ENCODE measurements around the gene DLGAP5. TPM values are rescaled to one million over a fixed set of nuclear protein-coding genes. Genes with fewer than 3 reads are reported as not detected.

Gene DLGAP5
- total RNA-seq, 8 experiments from 2014 or later = 0.10 to 48.5 (median 2.7) TPM

Other genes starting within 250 kb of the DLGAP5 start
- gene WDHD1, start 164.5 kb downstream of the DLGAP5 start, total RNA-seq = 10 to 100 TPM in 3 of 8 experiments, 1 to 10 TPM in 5; 2.0 to 22.1 (median 8.6) TPM
- gene SOCS4, start 164.3 kb downstream of the DLGAP5 start, total RNA-seq = 10 to 100 TPM; 19.6 to 32.4 (median 23.8) TPM
- 10 to 100 TPM; 22.6 to 95.9 (median 42.7) TPM for gene MAPK1IP1L, start 139.9 kb downstream of the DLGAP5 start, total RNA-seq
- gene LGALS3, start 62.3 kb downstream of the DLGAP5 start, total RNA-seq = 10 to 100 TPM in 4 of 8 experiments, 1 to 10 TPM in 3, under 1 TPM in 1; 0.54 to 47.2 (median 16.2) TPM
- gene FBXO34, start 79.8 kb upstream of the DLGAP5 start, total RNA-seq = 10 to 100 TPM; 14.1 to 31.9 (median 20.6) TPM
- 10 to 100 TPM in 6 of 8 experiments, 1 to 10 TPM in 2; 7.7 to 19.1 (median 13.6) TPM for gene ATG14, start 220.2 kb upstream of the DLGAP5 start, total RNA-seq
- under 1 TPM in 2 of 8 experiments, not detected in 6; 0.23 to 0.61 TPM for gene TBPL2, start 249.0 kb upstream of the DLGAP5 start, total RNA-seq

Data from motor neuron (in vitro differentiated cells).